ENCODE data around the gene STS.

Gene STS

GRCh38 chrX:7146020-7146702, 1.4 kb upstream of the STS start:
- H3K4me3 ChIP-seq: peak overlapping the region in 5 of 10 experiments; percentile 79 to 92 (median 87); a peak in 4 of 20 replicates

GRCh38 chrX:7146703-7147412, 654 bp upstream of the STS start:
- Histone ChIP-seq H3K9me3 (replicated peaks in 1 of 11) (peaks cover 0 to 23% (median 12%) of the 10 kb centered on the region in 11 experiments; a peak in 16 of 22 replicates), H3K9ac (peak overlapping the region; percentile 96 to 100 (median 99); a peak in 21 of 22 replicates), H3K27me3 (no peaks in the 10 kb centered on the region), H3K27ac (peak overlapping the region; percentile 96 to 100 (median 99); a peak in 21 of 22 replicates), H3K36me3 (peaks cover 0 to 32% (median 15%) of the 10 kb centered on the region in 11 experiments; a peak in 19 of 22 replicates), H3K4me3 (peak overlapping the region; percentile 79 to 92 (median 86)), H4K20me1 (peaks cover 0 to 4% (median 0%) of the 10 kb centered on the region in 11 experiments; a peak in 2 of 22 replicates), H3K4me1 (peaks cover 20 to 60% (median 43%) of the 10 kb centered on the region in 10 experiments), H3K4me2 (peak overlapping the region; percentile 76 to 94 (median 89))
- no peak for TF ChIP-seq Cebpa-rat (IDR thresholded peaks at IDR 0.05)

More at GRCh38 chrX:7146020-7146702, 1.4 kb upstream of the STS start:
- Histone ChIP-seq H4K20me1 (peaks cover 0 to 4% (median 0%) of the 10 kb centered on the region in 11 experiments; a peak in 2 of 22 replicates), H3K4me2 (peak overlapping the region; percentile 76 to 94 (median 89); a peak in 21 of 22 replicates), H3K36me3 (peaks cover 7 to 33% (median 22%) of the 10 kb centered on the region in 11 experiments; a peak in 21 of 22 replicates), H3K9me3 (replicated peaks in 1 of 11) (peaks cover 0 to 30% (median 19%) of the 10 kb centered on the region in 11 experiments; a peak in 16 of 22 replicates), H3K4me1 (peaks cover 20 to 59% (median 43%) of the 10 kb centered on the region in 10 experiments), H3K27ac (peak overlapping the region in 7 of 11 experiments; percentile 99 to 100 (median 99); a peak in 11 of 22 replicates), H3K27me3 (no peaks in the 10 kb centered on the region), H3K9ac (peak overlapping the region in 1 of 11 experiments; percentile 97; a peak in 3 of 22 replicates)
- no peak for TF ChIP-seq Cebpa-rat (IDR thresholded peaks at IDR 0.05)

GRCh38 chrX:7147978-7148854, 704 bp downstream of the STS start, which contains the start of gene PUDP:
PUDP (minus strand) TSS chrX:7148153; CDS start chrX:7148113, 40 bp downstream.
- peak within 1 kb of the TSS; percentile 79 to 92 (median 86) for H3K4me3 ChIP-seq
- H3K36me3 ChIP-seq: peaks cover 0 to 23% (median 9%) of the 10 kb centered on the region in 11 experiments; a peak in 14 of 22 replicates
- H4K20me1 ChIP-seq: peaks cover 0 to 4% (median 0%) of the 10 kb centered on the region in 11 experiments; a peak in 2 of 22 replicates
- H3K9ac ChIP-seq: peak within 1 kb of the TSS; percentile 96 to 100 (median 99)
- no peak for TF ChIP-seq Cebpa-rat (IDR thresholded peaks at IDR 0.05)
- no peaks in the 10 kb centered on the region for H3K27me3 ChIP-seq
- peak within 1 kb of the TSS; percentile 76 to 94 (median 89) for H3K4me2 ChIP-seq
- peaks cover 0 to 13% (median 4%) of the 10 kb centered on the region in 11 experiments; a peak in 9 of 22 replicates for H3K9me3 ChIP-seq (replicated peaks in 1 of 11)
- peaks cover 20 to 69% (median 45%) of the 10 kb centered on the region in 10 experiments for H3K4me1 ChIP-seq
- peak within 1 kb of the TSS; percentile 96 to 100 (median 99) for H3K27ac ChIP-seq

- peaks cover 20 to 67% (median 40%) of the 10 kb centered on the region in 10 experiments for H3K4me1 ChIP-seq
- TF ChIP-seq Cebpa-rat (IDR thresholded peaks at IDR 0.05): no peak
- 0 out of 22 replicates have a peak, but pooled peaks cover 0 to under 1% (median 0%) of the 10 kb centered on the region in 11 experiments for H4K20me1 ChIP-seq
- H3K4me2 ChIP-seq: peak overlapping the region in 5 of 11 experiments; percentile 44 to 90 (median 83); a peak in 8 of 22 replicates
- no peak overlapping the region for H3K4me3 ChIP-seq
- H3K36me3 ChIP-seq: peaks cover 0 to 11% (median 0%) of the 10 kb centered on the region in 11 experiments; a peak in 6 of 22 replicates
- no peak overlapping the region for H3K9ac ChIP-seq
- no peaks in the 10 kb centered on the region for H3K27me3 ChIP-seq
- peak overlapping the region in 1 of 11 experiments; percentile 99; a peak in 2 of 22 replicates for H3K27ac ChIP-seq
- peaks cover 0 to 1% (median 0%) of the 10 kb centered on the region in 11 experiments; a peak in 1 of 22 replicates for H3K9me3 ChIP-seq (replicated peaks in 1 of 11)
Measured at GRCh38 chrX:7149411-7149810, 1.9 kb downstream of the STS start.

GRCh38 chrX:7153231-7153630, 5.7 kb downstream of the STS start:
- H3K36me3 ChIP-seq: peaks cover 0 to 18% (median 0%) of the 10 kb centered on the region in 11 experiments; a peak in 4 of 22 replicates
- peak overlapping the region in 3 of 11 experiments; percentile 9 to 40 (median 25); a peak in 6 of 22 replicates for H3K27ac ChIP-seq
- peaks cover 0 to 41% (median 14%) of the 10 kb centered on the region in 10 experiments; a peak in 14 of 20 replicates for H3K4me1 ChIP-seq
- H3K4me2 ChIP-seq: peak overlapping the region in 5 of 11 experiments; percentile 2 to 44 (median 5); a peak in 4 of 22 replicates
- H3K9ac ChIP-seq: no peak overlapping the region
- H3K9me3 ChIP-seq (replicated peaks in 1 of 11): no peaks in the 10 kb centered on the region
- no peak overlapping the region for H3K4me3 ChIP-seq
- no peak for TF ChIP-seq Cebpa-rat (IDR thresholded peaks at IDR 0.05)
- no peaks in the 10 kb centered on the region for H3K27me3 ChIP-seq
- peaks cover 0 to 5% (median 0%) of the 10 kb centered on the region in 11 experiments; a peak in 1 of 22 replicates for H4K20me1 ChIP-seq

- Histone ChIP-seq H3K4me1 (peaks cover 0 to 45% (median 13%) of the 10 kb centered on the region in 10 experiments; a peak in 17 of 20 replicates), H3K4me2 (no peak overlapping the region), H3K27me3 (no peaks in the 10 kb centered on the region), H3K4me3 (no peak overlapping the region), H3K27ac (no peak overlapping the region), H3K9ac (no peak overlapping the region), H3K9me3 (replicated peaks in 1 of 11) (no peaks in the 10 kb centered on the region), H4K20me1 (peaks cover 0 to 5% (median 0%) of the 10 kb centered on the region in 11 experiments; a peak in 1 of 22 replicates), H3K36me3 (peaks cover 0 to 18% (median 0%) of the 10 kb centered on the region in 11 experiments; a peak in 4 of 22 replicates)
- TF ChIP-seq Cebpa-rat (IDR thresholded peaks at IDR 0.05): no peak
Measured at GRCh38 chrX:7154041-7154597, 6.6 kb downstream of the STS start.

GRCh38 chrX:7155163-7155562, 7.7 kb downstream of the STS start:
- no peak for TF ChIP-seq Cebpa-rat (IDR thresholded peaks at IDR 0.05)
- H3K9ac ChIP-seq: no peak overlapping the region
- H3K36me3 ChIP-seq: peaks cover 0 to 18% (median 0%) of the 10 kb centered on the region in 11 experiments; a peak in 4 of 22 replicates
- peaks cover 0 to 5% (median 0%) of the 10 kb centered on the region in 11 experiments; a peak in 1 of 22 replicates for H4K20me1 ChIP-seq
- peaks cover 0 to 45% (median 18%) of the 10 kb centered on the region in 10 experiments; a peak in 14 of 20 replicates for H3K4me1 ChIP-seq
- H3K27ac ChIP-seq: no peak overlapping the region
- H3K27me3 ChIP-seq: no peaks in the 10 kb centered on the region
- no peaks in the 10 kb centered on the region for H3K9me3 ChIP-seq (replicated peaks in 1 of 11)
- no peak overlapping the region for H3K4me2 ChIP-seq
- no peak overlapping the region for H3K4me3 ChIP-seq

All from BLaER1 treated with 17β-estradiol and CSF1 and Interleukin-3, amounts not matched to agents 10 nM and 100 nM (cell line).